Retinal pigment epithelial cell (primary cell): ENCODE data around the gene INPP5E.

Source experiments
- DNase-seq: peaks from one replicate; pipeline ENCODE4 v3.0.0-alpha.2; 2010; ENCODE audit warnings: low read depth
- H3K4me3 ChIP-seq: 2 replicates; pipeline ENCODE4 v1.5.1; 2011; ENCODE audit warnings: mild to moderate bottlenecking, low read length, control low read depth, moderate library complexity
- TF ChIP-seq, protein P1 (sequence below): conservative IDR thresholded peaks from 2 replicates; pipeline ENCODE4 v1.5.1; 2011; ENCODE audit warnings: low read depth, low read length, control low read depth, inconsistent platforms

INPP5E gene

DNA sequence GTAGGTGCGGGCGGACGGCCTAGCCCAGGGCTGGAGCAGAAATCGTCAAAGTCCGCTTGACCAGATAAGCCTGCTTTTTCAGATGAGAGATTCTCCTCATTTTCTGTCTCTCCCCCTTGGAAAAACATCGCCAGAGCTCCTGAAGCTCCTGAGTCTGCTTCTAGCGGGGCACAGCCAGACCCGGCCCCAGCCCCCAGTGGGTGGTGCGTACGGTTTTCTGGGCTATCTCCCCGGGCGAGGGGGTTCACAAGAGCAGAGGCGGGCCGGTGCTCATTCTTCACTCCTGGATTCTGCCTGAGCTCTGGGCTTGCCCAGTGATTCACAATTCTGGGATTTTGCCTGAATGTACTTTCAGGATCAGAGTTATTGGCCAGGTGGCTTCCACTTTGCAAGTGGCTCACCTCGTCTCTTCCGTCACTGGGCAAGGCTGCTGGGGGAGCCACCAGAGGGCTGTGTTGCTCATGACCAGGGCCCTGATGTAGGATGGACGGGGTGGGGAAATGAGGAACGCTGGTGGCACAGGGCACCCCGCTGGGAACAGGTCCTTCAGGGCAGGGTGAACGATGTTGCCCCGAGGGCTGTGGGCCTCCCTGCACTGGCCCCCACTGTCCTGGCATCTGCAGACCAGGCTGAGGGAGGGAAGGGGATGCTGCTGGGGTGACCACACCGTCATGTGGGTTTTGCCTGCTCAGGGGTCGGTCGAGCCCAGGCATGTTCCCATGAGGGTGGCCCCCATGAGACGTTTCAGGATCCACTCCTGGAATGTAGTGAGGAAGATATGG lies 36.9 kb upstream of the INPP5E start:
- no peak overlapping the region for H3K4me3 ChIP-seq
- TF ChIP-seq, protein P1, sequence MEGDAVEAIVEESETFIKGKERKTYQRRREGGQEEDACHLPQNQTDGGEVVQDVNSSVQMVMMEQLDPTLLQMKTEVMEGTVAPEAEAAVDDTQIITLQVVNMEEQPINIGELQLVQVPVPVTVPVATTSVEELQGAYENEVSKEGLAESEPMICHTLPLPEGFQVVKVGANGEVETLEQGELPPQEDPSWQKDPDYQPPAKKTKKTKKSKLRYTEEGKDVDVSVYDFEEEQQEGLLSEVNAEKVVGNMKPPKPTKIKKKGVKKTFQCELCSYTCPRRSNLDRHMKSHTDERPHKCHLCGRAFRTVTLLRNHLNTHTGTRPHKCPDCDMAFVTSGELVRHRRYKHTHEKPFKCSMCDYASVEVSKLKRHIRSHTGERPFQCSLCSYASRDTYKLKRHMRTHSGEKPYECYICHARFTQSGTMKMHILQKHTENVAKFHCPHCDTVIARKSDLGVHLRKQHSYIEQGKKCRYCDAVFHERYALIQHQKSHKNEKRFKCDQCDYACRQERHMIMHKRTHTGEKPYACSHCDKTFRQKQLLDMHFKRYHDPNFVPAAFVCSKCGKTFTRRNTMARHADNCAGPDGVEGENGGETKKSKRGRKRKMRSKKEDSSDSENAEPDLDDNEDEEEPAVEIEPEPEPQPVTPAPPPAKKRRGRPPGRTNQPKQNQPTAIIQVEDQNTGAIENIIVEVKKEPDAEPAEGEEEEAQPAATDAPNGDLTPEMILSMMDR = no peak
- DNase-seq = no peak

DNA sequence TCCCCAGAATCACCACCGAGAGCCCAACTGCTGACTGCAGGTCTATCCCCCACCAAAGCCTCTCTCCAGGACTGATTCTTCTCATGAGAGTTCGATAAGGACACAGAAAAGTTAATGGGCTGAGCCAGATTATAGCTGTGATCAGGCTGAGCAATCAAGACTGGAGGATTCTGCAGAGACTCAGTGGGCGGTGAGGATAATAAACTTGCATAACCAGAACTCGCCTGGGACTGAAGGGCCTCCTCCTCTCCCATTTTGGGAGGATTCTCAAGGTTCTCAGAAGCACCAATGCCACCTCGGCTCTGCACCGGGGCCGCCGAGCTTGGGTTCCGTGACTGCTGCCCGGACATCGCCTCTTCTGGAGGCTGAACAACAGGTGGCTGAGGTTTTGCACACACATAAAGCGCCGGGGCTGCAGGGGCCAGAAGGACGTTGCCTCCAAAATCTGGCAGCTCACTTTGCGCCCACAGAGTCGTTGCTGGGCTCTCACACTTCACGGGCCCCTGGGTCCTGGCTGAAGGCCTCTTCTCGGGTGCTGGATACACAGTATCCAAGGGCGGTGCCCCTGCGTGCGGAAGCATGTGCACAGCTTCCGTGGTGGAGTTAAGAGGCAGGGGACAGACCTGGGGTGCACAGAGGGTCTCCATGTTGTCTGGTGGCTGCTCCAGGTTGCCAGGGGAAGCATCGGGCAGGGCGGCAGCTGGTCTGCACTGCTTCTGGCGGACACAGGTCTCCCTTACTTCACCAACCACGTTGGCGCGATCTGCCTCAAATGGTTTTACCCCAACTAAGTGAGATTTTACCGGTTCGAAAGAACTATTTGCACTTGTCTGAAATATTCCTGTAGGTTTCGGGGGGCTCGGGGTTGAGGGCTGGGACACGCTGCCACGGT lies 35.6 kb upstream of the INPP5E start:
- no peak for DNase-seq
- TF ChIP-seq, protein P1 = no peak
- H3K4me3 ChIP-seq = no peak overlapping the region

DNA sequence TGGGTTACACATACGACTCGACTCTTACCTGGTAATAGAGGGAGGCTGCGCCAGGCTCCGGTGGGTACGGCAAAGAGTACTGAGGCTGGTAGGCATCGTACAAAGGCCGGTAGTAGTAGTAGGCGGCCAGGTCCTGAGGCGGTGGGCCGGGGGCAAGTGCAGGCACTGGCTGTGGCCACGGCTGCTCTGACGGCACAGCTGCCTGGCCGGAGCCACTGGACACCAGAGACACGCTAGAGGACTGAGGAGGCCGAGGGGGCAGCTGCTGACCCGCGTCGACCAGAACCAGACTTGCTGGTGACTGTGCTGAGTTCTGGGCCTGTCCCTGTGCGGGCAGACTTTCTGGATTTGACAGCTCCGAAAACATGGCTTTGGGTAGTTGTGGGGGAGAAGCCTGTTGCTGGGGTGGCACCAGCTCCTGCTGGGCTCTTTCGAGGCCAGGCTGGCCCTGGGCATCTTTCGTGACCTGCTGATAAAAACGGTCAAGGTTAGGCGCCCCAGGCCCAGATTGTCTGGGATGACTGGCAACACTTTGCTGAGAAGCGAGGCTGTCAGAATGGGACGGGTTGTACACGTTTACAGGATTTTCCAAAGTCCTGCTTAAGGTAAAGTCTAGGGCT lies 34.5 kb upstream of the INPP5E start:
- no peak overlapping the region for H3K4me3 ChIP-seq
- TF ChIP-seq, protein P1 = no peak
- DNase-seq = no peak

DNA sequence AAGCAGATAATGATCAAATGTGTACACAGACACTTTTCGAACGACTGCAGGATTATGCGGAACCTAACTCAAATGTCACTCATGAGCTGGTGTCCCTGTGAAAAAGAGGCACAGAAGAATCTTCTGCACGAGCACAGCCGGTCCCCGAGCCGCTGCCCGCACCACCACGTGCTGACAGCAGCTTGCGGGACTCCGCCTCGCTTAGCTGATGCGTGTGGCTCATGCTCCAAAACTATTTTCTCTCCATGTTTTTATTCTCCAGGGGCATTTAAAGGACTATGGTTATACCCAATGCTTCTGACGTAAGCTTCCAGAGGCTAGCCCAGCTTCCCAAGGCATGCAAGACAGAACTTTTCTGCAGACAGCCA lies 33.7 kb upstream of the INPP5E start:
- no peak for DNase-seq
- no peak overlapping the region for H3K4me3 ChIP-seq
- TF ChIP-seq, protein P1 = no peak

DNA sequence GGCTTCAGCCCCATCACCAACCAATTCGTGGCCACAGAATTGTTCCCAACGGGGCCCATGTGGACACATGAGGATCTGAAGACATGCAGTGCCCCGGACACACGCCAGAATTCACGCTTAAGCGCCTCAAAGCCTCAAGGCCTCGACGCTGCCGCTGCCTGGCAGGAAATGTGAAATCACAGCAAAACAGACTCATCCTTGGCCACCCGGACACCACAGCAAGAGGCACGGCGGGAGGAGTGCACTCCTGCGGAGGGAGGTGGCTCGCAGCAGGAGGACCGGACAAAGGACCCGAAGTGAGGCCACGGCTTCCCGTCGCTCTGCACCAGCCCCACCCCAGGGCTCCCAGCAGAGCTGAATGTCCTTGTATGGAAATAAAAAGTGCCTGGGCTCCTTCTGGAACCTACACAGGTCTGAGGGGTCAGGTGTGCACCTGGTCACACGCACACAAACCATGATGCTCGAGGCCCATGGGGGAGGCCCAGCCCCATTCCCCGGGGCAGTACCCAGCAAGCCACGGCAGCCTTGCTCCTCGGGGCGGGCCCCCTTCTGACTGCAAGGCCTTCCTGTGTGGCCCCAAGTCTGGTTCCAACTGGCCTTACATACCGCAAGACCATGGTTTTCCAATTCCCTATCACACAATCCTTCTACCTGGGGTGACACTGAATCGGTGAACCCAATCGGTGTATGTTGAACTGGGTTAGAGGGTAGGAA lies 33.2 kb upstream of the INPP5E start:
- no peak for DNase-seq
- TF ChIP-seq, protein P1 = no peak
- no peak overlapping the region for H3K4me3 ChIP-seq

DNA sequence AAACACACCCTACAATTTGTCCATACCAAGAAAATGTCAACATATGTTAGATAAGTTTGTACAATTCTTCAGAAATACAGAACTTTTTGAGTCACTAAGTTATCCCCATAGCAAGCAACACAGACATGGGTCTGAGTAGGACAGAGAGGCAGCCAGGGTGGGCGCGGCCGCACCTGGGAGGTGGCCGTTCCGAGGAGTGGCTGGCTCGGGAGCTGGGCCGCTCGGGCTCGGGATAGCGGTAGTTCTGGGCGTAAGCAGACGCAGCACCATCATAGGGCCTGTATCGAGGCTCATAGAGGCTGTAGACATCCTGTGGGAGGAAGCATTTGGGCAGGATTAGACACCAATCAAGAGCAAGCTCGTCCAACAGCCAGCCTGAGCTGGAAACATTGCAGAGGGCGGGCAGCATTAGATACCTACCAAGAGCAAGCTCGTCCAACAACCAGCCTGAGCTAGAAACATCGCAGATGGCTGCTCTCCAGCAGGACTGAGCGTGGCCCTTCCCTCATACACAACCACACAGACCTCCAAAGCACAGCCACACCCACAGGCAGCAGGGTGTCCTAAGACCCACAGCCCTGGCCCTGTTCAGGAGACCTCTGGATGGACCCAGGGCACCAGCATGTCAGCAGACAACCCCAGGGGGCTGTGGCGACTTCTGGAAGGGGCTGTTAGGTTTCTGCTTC lies 32.3 kb upstream of the INPP5E start:
- H3K4me3 ChIP-seq = no peak overlapping the region
- TF ChIP-seq, protein P1 = no peak
- no peak for DNase-seq
